HG02885 (cell line): ENCODE results near the gene STK32B.
"Not testable (repeated sequence)": the region's sequence is repeated elsewhere in the genome, so short reads cannot be mapped to it uniquely, and the experiment has no call there.

ENCODE experiments used
- ATAC-seq: cut with Tn5 transposase; IDR thresholded peaks from one replicate; pipeline ENCODE4 v1.9.1; 2021; ENCODE audit warnings: mild to moderate bottlenecking; ENCODE audit not compliant: unreplicated experiment, poor library complexity

Gene STK32B

DNA sequence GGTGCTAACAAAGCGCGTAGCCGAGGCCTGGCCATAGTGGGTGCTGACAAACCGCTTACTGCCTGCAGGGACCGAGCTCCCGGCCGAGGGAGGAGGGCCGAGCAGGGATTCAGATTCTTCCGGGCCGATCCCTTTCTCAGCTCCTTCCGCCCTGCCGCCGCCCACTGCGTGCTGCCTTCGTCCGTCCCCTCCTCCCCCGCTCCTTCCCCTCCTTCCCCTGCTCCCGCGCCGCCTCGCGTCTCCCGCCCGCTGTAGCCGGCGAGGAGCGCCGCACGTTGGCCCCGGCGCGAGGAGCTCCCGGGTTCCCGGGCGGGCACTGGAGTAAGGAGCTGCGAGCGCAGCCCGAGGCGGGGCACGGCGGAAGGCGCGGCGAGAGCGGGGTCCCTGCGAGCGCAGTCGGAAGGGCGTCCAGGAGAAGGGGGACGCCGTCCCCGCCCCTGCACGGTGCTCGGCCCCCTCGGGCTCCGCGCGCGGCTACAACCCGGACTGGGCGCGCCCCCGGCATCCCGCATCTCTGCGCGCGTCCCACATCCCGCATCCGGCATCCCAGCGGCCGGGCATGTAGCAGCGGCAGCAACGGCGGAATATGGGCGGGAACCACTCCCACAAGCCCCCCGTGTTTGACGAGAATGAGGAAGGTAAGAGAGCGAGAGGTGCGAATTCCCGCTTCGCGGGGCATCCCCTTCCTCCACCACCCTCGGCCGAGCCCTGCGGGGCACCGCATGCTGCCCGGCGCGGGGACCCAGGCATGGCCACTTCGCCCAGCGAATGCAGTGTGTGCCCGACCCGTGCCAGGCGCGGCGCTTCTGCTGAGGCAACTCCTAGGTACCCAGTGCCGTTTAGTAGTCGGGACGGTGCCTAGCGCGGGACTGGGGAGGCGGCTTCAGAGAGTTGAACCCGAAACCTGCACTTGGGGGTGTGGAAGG lies at the start of gene STK32B:
STK32B (plus strand) TSS at position 203 of the 926 bp plus-strand sequence.
- no peak for ATAC-seq

DNA sequence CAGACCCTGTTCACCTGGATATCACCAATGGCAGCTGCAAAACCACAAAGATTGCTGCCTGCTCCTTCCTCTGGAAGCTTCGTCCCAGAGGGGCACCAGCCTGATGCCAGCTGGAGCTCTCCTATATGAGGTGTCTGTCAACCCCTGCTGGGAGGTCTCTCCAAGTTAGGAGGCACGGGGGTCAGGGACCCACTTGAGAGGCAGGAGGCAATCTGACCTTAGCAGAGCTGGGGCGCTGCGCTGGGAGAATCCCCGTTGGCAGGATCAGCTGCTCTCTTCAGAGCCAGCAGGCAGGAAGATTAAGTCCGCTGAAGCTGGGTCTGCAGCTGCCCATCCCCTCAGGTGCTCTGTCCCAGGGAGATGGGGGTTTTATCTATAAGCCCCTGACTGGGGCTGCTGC lies 49.6 kb upstream of the STK32B start:
- not testable (repeated sequence) for ATAC-seq

DNA sequence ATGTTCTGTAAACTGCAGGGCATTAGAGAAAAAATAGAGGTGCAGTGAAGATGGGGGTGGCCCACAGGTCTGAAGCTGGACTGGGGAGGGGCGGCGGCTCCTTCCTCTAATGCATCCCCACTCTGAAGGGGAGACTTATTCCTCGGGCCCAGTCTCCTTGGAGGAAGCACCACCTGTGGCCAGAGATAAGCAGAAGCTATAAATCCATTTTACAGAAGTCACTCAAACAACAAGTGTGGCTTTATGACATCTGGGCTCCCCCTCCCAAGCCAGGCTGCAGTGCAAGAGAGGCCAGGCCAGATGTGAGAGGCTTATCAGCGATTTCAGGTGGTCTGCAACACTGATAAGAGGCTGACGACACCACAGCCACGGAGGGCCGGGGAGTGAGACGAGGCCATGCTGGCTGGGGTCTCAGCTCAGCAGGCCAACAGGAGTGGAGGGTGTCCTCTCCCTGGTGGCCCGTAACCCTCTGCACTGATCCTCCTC lies 47.9 kb upstream of the STK32B start:
- no peak for ATAC-seq

DNA sequence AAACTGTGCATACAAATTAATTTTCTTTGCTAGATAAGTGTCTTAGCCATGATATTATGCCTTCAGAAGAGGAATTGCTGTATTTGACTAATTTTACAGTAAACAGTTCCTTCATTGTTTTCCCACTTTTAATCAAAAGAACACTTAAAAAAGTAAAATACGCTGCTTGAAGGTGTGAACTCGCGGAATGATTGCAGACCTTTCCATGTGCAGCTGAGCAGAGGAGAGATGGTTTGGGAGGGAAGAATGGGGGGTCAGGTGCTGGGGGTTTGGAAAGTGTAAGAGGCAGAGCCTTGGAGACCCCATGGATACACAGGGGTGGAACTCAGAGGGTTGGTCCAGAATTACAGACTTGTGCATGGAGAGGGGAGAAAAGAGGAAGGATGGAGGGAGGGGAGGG lies 47.4 kb upstream of the STK32B start:
- ATAC-seq: no peak

DNA sequence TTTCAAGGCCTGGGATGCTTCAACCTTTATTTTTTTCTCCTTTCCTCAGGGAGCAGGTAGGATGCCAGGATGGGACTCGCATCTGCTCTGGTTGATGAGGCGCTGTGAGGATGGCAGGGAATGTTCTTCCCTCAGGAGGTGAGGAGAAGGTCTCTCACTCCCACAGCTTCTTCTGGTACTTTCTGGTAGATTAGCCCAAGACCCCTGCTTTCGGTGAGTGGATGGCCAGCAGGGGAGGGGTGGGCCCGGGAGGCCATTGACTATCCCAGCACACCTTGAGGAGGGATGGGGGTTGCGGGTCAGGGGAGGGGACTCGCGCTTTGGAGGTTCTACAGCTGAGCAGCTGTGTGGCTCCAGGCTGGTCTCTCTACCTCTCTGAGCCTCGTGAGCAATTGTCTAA lies 46.8 kb upstream of the STK32B start:
- ATAC-seq: no peak

DNA sequence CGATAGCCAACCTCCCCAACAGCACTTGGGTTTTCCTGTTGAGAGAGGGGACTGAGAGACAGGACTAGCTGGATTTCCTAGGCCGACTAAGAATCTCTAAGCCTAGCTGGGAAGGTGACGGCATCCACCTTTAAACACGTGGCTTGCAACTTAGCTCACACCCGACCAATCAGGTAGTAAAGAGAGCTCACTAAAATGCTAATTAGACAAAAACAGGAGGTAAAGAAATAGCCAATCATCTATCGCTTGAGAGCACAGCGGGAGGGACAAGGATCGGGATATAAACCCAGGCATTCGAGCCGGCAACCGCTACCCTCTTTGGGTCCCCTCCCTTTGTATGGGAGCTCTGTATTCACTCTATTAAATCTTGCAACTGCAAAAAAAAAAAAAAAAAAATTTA lies 44.3 kb upstream of the STK32B start:
- not testable (repeated sequence) for ATAC-seq

DNA sequence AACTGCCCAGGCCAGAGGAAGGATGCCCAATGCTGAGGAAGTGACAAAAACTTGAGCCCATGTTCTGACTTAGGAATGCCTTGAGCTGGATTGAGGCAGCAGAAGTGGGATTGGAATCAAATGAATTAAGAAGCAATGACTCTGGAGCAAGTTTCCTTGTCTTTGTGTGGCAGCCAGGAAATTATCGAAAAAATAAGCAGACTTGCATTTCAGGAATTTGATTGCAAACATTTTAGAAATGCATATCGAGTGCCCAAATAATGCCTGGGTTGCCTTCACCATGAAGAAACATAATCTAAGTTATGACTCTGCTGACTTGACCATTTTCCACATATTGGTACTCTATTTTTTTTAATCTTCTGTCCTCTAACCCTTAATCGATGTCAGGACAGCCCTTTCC lies 41.5 kb upstream of the STK32B start:
- ATAC-seq: no peak

DNA sequence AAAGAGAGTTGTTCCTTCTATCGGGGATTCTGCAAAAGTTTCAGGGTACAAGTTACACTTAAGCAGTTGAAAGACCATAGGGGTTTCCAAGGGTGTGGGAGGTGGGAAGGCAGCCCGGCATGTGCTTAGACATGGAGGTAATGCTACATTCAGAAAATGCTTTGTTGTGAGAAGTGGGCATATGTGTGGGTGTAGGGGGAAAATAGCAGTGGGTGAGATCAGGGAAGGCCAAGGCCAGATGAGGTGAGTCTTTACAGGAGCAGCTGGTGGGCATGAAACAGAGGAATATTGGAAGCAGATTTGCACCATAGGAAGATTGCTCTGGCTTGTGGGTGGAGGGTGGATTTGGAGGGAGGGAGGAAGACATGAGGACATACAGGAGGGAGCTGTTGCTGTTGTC lies 40.3 kb upstream of the STK32B start:
- no peak for ATAC-seq

DNA sequence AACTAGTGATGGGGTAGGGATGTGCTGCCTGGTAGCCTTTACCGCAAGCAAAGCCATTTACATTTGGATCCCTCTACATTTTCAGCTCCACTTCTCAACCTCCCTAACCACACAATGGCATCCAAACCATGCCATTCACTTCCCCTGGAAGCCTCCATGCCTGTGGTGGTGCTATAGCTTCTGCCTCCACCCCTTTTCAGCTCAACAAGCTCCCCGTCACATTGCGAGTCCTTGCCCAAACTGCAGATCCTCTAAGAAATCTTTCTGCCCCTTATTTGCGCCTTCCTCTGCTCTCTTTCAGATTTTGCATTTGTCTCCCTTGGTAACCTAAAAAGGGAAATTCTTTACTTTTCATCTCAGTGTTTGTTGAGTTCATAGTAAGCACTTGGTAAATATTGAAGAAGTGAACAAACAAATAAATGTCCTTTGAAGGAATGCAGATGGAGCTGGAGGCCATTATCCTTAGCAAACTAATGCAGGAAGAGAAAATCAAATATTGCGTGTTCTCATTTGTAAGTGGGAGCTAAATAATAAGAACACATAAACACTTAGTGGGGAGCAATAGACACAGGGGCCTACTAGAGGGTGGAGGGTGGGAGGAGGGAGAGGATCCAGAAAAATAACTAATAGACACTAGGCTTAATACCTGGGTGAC lies 38.9 kb upstream of the STK32B start:
- ATAC-seq: no peak

DNA sequence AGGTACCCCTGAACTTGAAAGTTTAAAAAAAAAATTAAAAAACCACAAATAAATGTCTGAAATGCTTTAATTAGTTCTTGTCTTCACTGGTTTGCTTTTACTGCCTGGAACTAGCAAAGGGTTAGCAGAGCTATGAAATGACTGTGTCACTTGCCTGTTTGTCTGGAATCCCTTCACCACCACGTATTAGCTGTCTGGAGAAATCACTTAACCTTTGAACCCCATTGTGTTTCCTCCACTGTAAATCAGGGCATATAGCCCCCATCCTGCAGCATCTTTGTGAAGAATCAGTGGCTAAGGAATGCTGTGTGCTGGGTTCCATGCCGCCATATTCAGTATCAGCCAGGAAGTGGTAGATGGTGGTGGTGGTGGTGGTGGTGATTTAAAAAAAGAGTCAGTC lies 38.3 kb upstream of the STK32B start:
- no peak for ATAC-seq

DNA sequence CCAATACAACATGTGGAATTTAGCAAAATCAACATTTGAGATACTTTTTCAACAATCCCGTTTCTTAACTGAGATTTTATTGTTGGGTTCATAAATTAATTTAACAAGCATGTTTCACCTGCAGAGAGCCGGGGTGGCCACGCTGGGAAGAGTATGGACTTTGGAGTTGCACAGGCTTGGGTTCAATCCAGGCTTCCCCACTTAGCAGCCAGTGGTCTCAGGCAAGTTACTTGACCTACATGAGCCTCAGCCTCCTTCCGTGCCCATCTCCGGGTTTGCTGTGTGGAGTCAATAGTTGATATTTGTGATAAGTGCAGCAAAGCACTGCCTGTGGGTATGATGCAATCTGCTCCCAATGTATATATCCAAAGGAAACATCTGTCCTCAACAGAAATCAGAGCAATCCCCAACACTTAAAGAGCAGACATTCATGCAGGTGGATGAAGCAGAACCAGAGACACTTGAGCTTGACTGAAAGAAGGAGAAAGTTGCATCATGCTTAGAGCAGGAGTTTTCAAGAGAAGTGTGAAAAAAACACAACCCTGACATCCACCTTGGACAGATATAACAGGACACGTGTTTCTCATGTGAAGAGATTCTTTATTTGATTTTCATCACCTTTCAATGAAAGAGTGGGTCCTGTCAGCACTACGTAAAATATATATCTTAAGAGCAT lies 37.1 kb upstream of the STK32B start:
- ATAC-seq: no peak

DNA sequence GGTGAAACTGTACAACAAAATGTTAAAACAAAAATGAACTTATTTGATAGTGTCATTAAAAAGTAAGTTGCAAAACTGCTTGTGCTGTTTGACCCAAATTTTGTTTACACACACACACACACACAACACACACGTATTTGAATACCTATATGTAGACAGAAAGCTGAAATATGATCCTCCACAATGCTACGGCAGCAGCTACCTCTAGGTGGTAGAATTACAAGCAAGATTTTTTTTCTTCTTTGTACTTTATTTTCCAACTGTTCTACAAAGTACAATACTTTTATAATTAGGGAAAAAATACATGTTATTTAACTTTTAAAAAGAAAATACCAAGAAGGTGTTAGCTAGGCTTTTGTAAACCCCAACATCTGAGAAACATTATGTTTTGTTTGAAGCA lies 33.2 kb upstream of the STK32B start:
- ATAC-seq: no peak

DNA sequence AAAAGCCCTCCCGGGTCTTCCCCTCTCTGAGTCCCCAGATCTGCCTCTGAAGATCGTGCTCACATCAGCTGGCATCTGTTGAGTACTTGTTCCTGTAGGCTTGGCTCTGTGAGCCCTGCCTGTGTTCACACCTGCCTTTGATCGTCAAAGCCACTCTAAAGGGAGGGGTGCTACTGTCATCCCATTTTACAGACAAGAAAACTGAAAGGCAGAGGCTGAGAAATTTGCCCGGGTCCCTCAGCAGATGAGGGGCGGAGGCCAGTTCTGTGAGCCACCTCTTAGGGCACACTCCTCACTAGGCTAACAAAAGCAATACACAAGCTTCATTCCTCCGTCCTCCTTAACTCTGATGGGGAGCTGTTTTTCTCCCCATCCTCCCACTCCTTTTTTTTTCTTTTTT lies 32.7 kb upstream of the STK32B start:
- no peak for ATAC-seq

DNA sequence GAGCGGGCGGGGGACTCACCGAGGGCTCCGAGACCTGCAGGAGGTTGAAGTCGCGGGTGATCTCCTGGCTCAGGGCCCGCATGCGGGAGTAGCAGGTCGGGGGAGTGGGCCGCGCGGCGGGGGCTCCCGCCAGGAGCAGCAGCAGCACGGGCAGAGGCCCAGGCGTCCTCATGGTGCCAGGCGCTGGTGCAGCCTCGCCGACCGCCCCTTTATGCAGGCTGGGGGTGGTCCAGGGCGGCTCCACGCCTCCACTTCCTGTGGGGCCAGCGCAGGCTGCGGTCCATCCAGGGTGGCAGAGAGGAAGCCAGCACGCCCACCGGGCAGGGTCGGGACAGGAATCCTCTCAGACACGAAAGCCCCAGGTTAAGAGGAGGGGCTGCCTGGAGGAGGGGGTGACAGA lies 32.0 kb upstream of the STK32B start, which contains the start of gene CYTL1:
CYTL1 (minus strand) TSS at position 185 of the 400 bp plus-strand sequence; CDS start at position 172, 13 bp downstream.
- ATAC-seq: no peak

DNA sequence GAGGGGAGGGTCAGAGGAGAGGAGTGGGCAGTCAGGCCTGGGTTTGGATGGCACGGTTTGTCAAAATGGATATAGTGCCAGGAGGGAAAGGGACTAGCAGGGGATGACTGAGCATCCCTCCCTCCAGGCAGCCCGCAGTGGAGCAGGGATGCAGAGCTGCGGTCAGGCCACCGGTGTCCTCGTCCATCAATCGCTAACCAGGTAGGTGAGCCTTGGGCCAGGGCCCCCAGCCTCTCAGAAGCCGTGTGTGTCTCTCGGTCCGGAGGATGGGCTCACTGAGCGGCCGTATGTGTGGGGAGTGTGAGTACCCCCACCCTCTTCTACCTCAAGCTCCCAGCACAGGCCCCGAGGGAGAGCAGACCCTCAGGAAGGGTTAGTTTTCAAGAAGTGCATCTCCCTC lies 31.5 kb upstream of the STK32B start:
- ATAC-seq: no peak

DNA sequence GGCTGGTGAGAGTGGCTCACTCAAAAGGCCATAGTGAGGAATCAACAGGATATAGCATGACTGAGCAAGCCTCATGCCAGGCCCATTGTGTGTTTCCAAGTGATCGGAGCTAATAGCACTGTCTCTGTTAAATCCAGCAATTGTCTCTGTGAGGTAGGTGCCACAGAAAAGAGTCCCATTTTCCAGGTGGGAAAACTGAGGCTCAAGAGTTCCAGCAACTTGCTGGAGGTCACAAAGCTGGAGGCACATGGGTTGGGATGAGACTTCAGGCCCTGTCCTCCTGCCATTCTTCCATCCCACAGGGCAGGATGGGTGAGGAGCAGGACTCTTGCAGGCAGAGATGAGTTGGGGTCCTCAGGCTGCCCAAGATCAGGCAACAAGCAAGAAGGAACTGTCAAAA lies 30.9 kb upstream of the STK32B start:
- no peak for ATAC-seq

DNA sequence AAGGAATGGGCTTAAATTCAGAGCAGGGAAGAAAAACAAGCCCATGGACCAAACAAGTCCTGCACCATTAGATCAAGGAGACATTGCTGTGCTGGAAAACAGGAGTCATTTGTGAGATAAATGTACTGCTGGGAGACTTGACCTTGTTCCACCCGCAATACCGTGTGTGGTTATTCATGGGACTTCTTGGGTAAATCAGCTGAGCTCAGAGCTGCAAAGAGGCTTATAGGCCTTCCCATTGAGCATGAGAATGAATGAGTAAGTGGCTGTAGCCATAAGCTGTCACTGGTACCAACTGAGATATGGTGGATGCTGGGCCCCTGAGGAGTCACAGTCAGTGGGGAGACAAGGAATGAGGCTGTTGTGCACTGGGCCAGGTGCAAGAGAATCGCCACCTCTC lies 29.7 kb upstream of the STK32B start:
- ATAC-seq: no peak

DNA sequence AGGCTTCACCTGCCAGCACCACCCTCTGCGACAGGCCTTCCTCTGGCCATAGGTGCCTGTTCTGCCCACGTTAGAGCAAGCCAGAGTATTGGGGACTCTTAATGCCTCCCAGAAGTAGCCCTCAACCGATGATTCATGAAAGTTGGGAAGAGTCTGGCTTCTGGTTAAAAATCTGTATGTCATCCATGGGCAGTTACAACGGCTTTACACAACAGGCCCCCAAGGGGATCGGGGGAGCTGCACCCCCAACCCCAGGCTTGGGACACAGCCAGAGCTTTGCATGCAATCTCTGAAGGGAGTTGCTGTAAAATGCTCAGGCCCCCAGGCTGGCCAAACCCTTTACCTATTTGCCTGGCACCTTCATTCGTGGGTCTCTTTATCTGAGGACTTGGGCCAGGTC lies 26.6 kb upstream of the STK32B start:
- no peak for ATAC-seq

DNA sequence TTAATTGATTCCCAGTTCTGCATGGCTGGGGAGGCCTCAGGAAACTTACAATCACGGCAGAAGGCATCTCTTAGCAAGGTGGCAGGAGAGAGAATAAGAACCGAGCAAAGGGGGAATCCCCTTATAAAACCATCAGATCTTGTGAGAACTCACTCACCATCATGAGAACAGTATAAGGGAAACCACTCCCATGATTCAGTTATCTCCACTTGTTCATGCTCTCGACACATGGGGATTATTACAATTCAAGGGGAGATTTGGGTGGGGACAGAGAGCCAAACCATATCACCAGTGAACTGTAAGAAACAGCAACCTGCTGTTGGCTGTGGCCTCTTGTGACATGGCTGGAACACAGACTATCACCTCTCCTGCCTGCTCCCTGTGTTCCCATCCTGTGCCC lies 24.9 kb upstream of the STK32B start:
- no peak for ATAC-seq

DNA sequence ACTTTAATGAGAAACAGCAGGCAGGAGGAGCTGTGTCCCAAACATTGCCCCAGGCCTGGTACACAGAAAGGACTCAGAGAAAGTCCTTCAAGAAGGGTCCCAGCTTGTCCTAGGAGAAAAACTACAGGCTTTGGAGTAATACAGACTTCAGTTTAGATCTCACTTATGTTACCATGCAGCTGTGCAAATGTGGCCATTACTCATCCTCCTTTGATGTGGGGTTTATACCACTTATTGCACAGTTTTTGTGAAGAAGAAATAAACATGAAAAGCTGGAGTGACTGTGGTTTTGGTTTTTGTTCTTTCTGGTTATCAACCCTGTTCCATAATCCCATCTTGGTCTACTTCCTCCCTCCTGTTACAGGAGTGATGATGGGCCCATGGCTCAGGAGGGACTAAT lies 23.9 kb upstream of the STK32B start:
- ATAC-seq: no peak

DNA sequence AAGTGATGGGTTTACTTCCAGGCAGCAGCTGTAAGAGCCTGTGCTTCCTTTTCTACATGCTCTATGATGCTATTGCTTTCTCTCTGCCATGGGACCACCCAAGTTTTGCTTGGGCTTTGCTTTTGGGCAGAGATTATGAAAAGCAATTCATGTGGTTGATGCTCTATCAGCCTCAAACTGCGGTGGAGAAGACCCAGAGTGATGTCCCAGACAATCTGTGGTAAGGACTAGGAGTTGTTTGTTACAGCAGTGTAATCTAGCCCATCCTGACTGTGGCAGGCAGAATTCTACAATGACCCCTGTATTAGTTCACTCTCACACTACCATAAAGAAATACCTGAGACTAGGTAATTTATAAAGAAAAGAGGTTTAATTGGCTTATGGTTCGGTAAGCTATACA lies 22.8 kb upstream of the STK32B start:
- ATAC-seq: no peak
